ENCODE data around the gene ASIC3.

ASIC3 gene

GRCh38 chr7:151057506-151057988 is 9.2 kb downstream of the ASIC3 start, which contains the start of gene CDK5:
Gene CDK5, minus strand, starts transcription at chr7:151057897. Its CDS starts 49 bp downstream, at chr7:151057848.
- Mint-ChIP-seq H3K36me3 (no peaks in the 10 kb centered on the region), H3K4me3 (peak within 1 kb of the TSS; percentile 95), H3K9me3 (no peaks in the 10 kb centered on the region), H3K4me1 (peaks cover 35% of the 10 kb centered on the region), H3K27me3 (no peaks in the 10 kb centered on the region), H3K27ac (peak within 1 kb of the TSS; percentile 90)

- Mint-ChIP-seq H3K27me3 (no peaks in the 10 kb centered on the region), H3K9me3 (no peaks in the 10 kb centered on the region), H3K36me3 (no peaks in the 10 kb centered on the region), H3K4me3 (peak overlapping the region; percentile 95), H3K4me1 (peaks cover 29% of the 10 kb centered on the region), H3K27ac (peak overlapping the region; percentile 90)
Observed at GRCh38 chr7:151057989-151058780, 9.9 kb downstream of the ASIC3 start.

- Mint-ChIP-seq H3K9me3 (no peaks in the 10 kb centered on the region), H3K4me1 (peaks cover 26% of the 10 kb centered on the region), H3K4me3 (peak overlapping the region; percentile 95), H3K27ac (peak overlapping the region; percentile 90), H3K36me3 (no peaks in the 10 kb centered on the region), H3K27me3 (no peaks in the 10 kb centered on the region)
Observed at GRCh38 chr7:151058781-151059366, 10.5 kb downstream of the ASIC3 start.

- Mint-ChIP-seq H3K4me3 (peak within 1 kb of the TSS; percentile 95), H3K36me3 (no peaks in the 10 kb centered on the region), H3K27ac (peak within 1 kb of the TSS; percentile 90), H3K9me3 (no peaks in the 10 kb centered on the region), H3K27me3 (no peaks in the 10 kb centered on the region), H3K4me1 (peaks cover 26% of the 10 kb centered on the region)
Observed at GRCh38 chr7:151059367-151060112, 11.2 kb downstream of the ASIC3 start, which contains the start of gene SLC4A2. Gene SLC4A2, plus strand, starts transcription at chr7:151059589. Its CDS starts 2,399 bp downstream, at chr7:151061988.

GRCh38 chr7:151060113-151060415 is 11.7 kb downstream of the ASIC3 start:
- Mint-ChIP-seq H3K27ac (no peak overlapping the region), H3K4me1 (peaks cover 26% of the 10 kb centered on the region), H3K27me3 (no peaks in the 10 kb centered on the region), H3K4me3 (peak overlapping the region; percentile 87), H3K9me3 (no peaks in the 10 kb centered on the region), H3K36me3 (no peaks in the 10 kb centered on the region)

GRCh38 chr7:151060416-151061212 is 12.3 kb downstream of the ASIC3 start:
- H3K4me1 Mint-ChIP-seq = peaks cover 26% of the 10 kb centered on the region
- H3K36me3 Mint-ChIP-seq = no peaks in the 10 kb centered on the region
- no peaks in the 10 kb centered on the region for H3K27me3 Mint-ChIP-seq
- H3K4me3 Mint-ChIP-seq = peak overlapping the region; percentile 87
- no peak overlapping the region for H3K27ac Mint-ChIP-seq
- H3K9me3 Mint-ChIP-seq = no peaks in the 10 kb centered on the region

- Mint-ChIP-seq H3K27ac (peak overlapping the region; percentile 66), H3K36me3 (no peaks in the 10 kb centered on the region), H3K4me1 (peaks cover 26% of the 10 kb centered on the region), H3K4me3 (peak overlapping the region; percentile 87), H3K27me3 (no peaks in the 10 kb centered on the region), H3K9me3 (no peaks in the 10 kb centered on the region)
Observed at GRCh38 chr7:151061213-151062110, 13.1 kb downstream of the ASIC3 start.

GRCh38 chr7:151062111-151062398 is 13.7 kb downstream of the ASIC3 start:
- H3K27me3 Mint-ChIP-seq = no peaks in the 10 kb centered on the region
- no peak overlapping the region for H3K4me3 Mint-ChIP-seq
- H3K36me3 Mint-ChIP-seq = no peaks in the 10 kb centered on the region
- no peak overlapping the region for H3K27ac Mint-ChIP-seq
- H3K9me3 Mint-ChIP-seq = no peaks in the 10 kb centered on the region
- peaks cover 25% of the 10 kb centered on the region for H3K4me1 Mint-ChIP-seq

GRCh38 chr7:151062399-151063211 is 14.3 kb downstream of the ASIC3 start:
- Mint-ChIP-seq H3K4me3 (no peak overlapping the region), H3K27ac (no peak overlapping the region), H3K4me1 (peaks cover 19% of the 10 kb centered on the region), H3K27me3 (no peaks in the 10 kb centered on the region), H3K36me3 (no peaks in the 10 kb centered on the region), H3K9me3 (no peaks in the 10 kb centered on the region)

- Mint-ChIP-seq H3K27me3 (no peaks in the 10 kb centered on the region), H3K27ac (no peak overlapping the region), H3K9me3 (no peaks in the 10 kb centered on the region), H3K4me1 (peaks cover 18% of the 10 kb centered on the region), H3K36me3 (peaks cover 2% of the 10 kb centered on the region), H3K4me3 (no peak overlapping the region)
Observed at GRCh38 chr7:151063212-151063561, 14.9 kb downstream of the ASIC3 start.

GRCh38 chr7:151064454-151064853 is 16.1 kb downstream of the ASIC3 start:
- H3K4me3 Mint-ChIP-seq = no peak overlapping the region
- H3K27ac Mint-ChIP-seq = no peak overlapping the region
- H3K4me1 Mint-ChIP-seq = peaks cover 12% of the 10 kb centered on the region
- no peaks in the 10 kb centered on the region for H3K9me3 Mint-ChIP-seq
- peaks cover 5% of the 10 kb centered on the region for H3K36me3 Mint-ChIP-seq
- H3K27me3 Mint-ChIP-seq = no peaks in the 10 kb centered on the region

GRCh38 chr7:151064993-151065392 is 16.7 kb downstream of the ASIC3 start:
- Mint-ChIP-seq H3K4me1 (peaks cover 12% of the 10 kb centered on the region), H3K36me3 (peaks cover 5% of the 10 kb centered on the region), H3K4me3 (no peak overlapping the region), H3K9me3 (no peaks in the 10 kb centered on the region), H3K27ac (no peak overlapping the region), H3K27me3 (no peaks in the 10 kb centered on the region)

GRCh38 chr7:151065516-151065915 is 17.2 kb downstream of the ASIC3 start:
- no peak overlapping the region for H3K27ac Mint-ChIP-seq
- H3K4me1 Mint-ChIP-seq = peaks cover 12% of the 10 kb centered on the region
- no peaks in the 10 kb centered on the region for H3K9me3 Mint-ChIP-seq
- no peak overlapping the region for H3K4me3 Mint-ChIP-seq
- peaks cover 5% of the 10 kb centered on the region for H3K36me3 Mint-ChIP-seq
- no peaks in the 10 kb centered on the region for H3K27me3 Mint-ChIP-seq
